SK-N-SH treated with all-trans-retinoic acid at 6 μM for 48 hours (cell line): ENCODE measurements around the gene ALDH6A1.

Source experiments
- ATAC-seq: fragments of 200-7000 bp; cut with Tn5 transposase; 3 replicates; pipeline ENCODE4 v1.9.1; 2020; ENCODE audit warnings: mild to moderate bottlenecking, moderate library complexity
- ARNTL ChIP-seq: fragments of 450-650 bp; formaldehyde crosslinking; IDR thresholded peaks from 2 replicates; pipeline ENCODE4 v1.5.0; 2020; ENCODE audit warnings: low read depth, mild to moderate bottlenecking, moderate library complexity, borderline replicate concordance
- BACH2 ChIP-seq: fragments of 250-450 bp; sonication (Bioruptor Pico); IDR thresholded peaks from 2 replicates; pipeline ENCODE4 v1.9.0; 2021; ENCODE audit warnings: mild to moderate bottlenecking, borderline replicate concordance
- CREB5 ChIP-seq: fragments of 250-450 bp; sonication (Bioruptor Pico); IDR thresholded peaks from 2 replicates; pipeline ENCODE4 v1.5.1; 2020; ENCODE audit warnings: low read depth, mild to moderate bottlenecking, moderate library complexity
- CSDC2 ChIP-seq: fragments of 250-450 bp; sonication (Bioruptor Pico); IDR thresholded peaks from 2 replicates; pipeline ENCODE4 v1.5.0; 2020; ENCODE audit warnings: mild to moderate bottlenecking, moderate library complexity
- CSRNP3 ChIP-seq: fragments of 250-450 bp; sonication (Bioruptor Pico); IDR thresholded peaks from 2 replicates; pipeline ENCODE4 v1.5.1; 2021; ENCODE audit warnings: mild to moderate bottlenecking, moderate library complexity
- ESRRG ChIP-seq: fragments of 250-450 bp; sonication (Bioruptor Pico); IDR thresholded peaks from 2 replicates; pipeline ENCODE4 v1.6.1; 2021; ENCODE audit warnings: mild to moderate bottlenecking
- ISL1 ChIP-seq: fragments of 250-450 bp; sonication (Bioruptor Pico); IDR thresholded peaks from 2 replicates; pipeline ENCODE4 v2.1.2; 2022; ENCODE audit warnings: mild to moderate bottlenecking, moderate library complexity
- OSR1 ChIP-seq: fragments of 250-450 bp; sonication (Bioruptor Pico); IDR thresholded peaks from 2 replicates; pipeline ENCODE4 v1.8.0; 2022; ENCODE audit warnings: moderate library complexity, mild to moderate bottlenecking, inconsistent platforms
- PATZ1 ChIP-seq: fragments of 250-450 bp; sonication (Bioruptor Pico); IDR thresholded peaks from 2 replicates; pipeline ENCODE4 v1.8.0; 2020; ENCODE audit warnings: mild to moderate bottlenecking, moderate library complexity, borderline replicate concordance
- POU6F1 ChIP-seq: fragments of 250-450 bp; sonication (Bioruptor Pico); IDR thresholded peaks from 2 replicates; pipeline ENCODE4 v1.8.0; 2021; ENCODE audit warnings: low read depth, mild to moderate bottlenecking, moderate library complexity, borderline replicate concordance
- PPARA ChIP-seq: fragments of 250-450 bp; sonication (Bioruptor Pico); IDR thresholded peaks from 2 replicates; pipeline ENCODE4 v1.5.0; 2020; ENCODE audit warnings: mild to moderate bottlenecking, borderline replicate concordance
- RARB ChIP-seq: fragments of 250-450 bp; sonication (Bioruptor Pico); IDR thresholded peaks from 2 replicates; pipeline ENCODE4 v1.8.0; 2021; ENCODE audit warnings: mild to moderate bottlenecking, moderate library complexity
- SNAI2 ChIP-seq: fragments of 250-450 bp; sonication (Bioruptor Pico); IDR thresholded peaks from 2 replicates; pipeline ENCODE4 v1.5.0; 2020; ENCODE audit warnings: mild to moderate bottlenecking, moderate library complexity
- TCF4 ChIP-seq: fragments of 250-450 bp; sonication (Bioruptor Pico); IDR thresholded peaks from 2 replicates; pipeline ENCODE4 v1.8.0; 2021; ENCODE audit warnings: mild to moderate bottlenecking, moderate library complexity, borderline replicate concordance
- TSHZ2 ChIP-seq: fragments of 250-450 bp; sonication (Bioruptor Pico); IDR thresholded peaks from 2 replicates; pipeline ENCODE4 v1.5.0; 2020; ENCODE audit warnings: mild to moderate bottlenecking, moderate library complexity
- ZC3H10 ChIP-seq: fragments of 250-450 bp; sonication (Bioruptor Pico); IDR thresholded peaks from 2 replicates; pipeline ENCODE4 v1.5.1; 2021; ENCODE audit warnings: mild to moderate bottlenecking, moderate library complexity
- ZFP3 ChIP-seq: fragments of 250-450 bp; sonication (Bioruptor Pico); IDR thresholded peaks from 2 replicates; pipeline ENCODE4 v1.5.0; 2020; ENCODE audit warnings: mild to moderate bottlenecking, moderate library complexity
- ZFP30 ChIP-seq: fragments of 450-650 bp; formaldehyde crosslinking; IDR thresholded peaks from 2 replicates; pipeline ENCODE4 v1.5.0; 2022; ENCODE audit warnings: mild to moderate bottlenecking, moderate library complexity
- ZNF565 ChIP-seq: fragments of 450-650 bp; formaldehyde crosslinking; conservative IDR thresholded peaks from 2 replicates; pipeline ENCODE4 v1.5.0; 2020; ENCODE audit warnings: low read depth, mild to moderate bottlenecking, moderate library complexity

The ALDH6A1 gene

GRCh38 chr14:74042296-74042695, 42.0 kb downstream of the ALDH6A1 start:
- no peak for ATAC-seq
- no peak for TF ChIP-seq ZC3H10
- no peak for TF ChIP-seq RARB (CRISPR knock-in tag)
- no peak for TF ChIP-seq PATZ1 (CRISPR knock-in tag)
- TF ChIP-seq CSDC2 (CRISPR knock-in tag): no peak
- TF ChIP-seq ISL1 (CRISPR knock-in tag): no peak
- no peak for TF ChIP-seq SNAI2 (CRISPR knock-in tag)
- no peak for TF ChIP-seq CSRNP3 (CRISPR knock-in tag)
- TF ChIP-seq BACH2 (CRISPR knock-in tag): no peak
- TF ChIP-seq TCF4 (CRISPR knock-in tag): no peak
- TF ChIP-seq CREB5 (CRISPR knock-in tag): no peak
- no peak for TF ChIP-seq PPARA (CRISPR knock-in tag)
- no peak for TF ChIP-seq ESRRG (CRISPR knock-in tag)
- no peak for TF ChIP-seq ZFP30 (CRISPR knock-in tag)
- no peak for TF ChIP-seq ZNF565 (CRISPR knock-in tag)
- TF ChIP-seq ZFP3: no peak
- no peak for TF ChIP-seq OSR1 (CRISPR knock-in tag)

- peak; percentile 77 for ATAC-seq
Observed at GRCh38 chr14:74038020-74038859, 46.0 kb downstream of the ALDH6A1 start.

GRCh38 chr14:74035556-74035955, 48.7 kb downstream of the ALDH6A1 start:
- peak; percentile 61 for ATAC-seq
- no peak for TF ChIP-seq POU6F1 (CRISPR knock-in tag)
- TF ChIP-seq TSHZ2 (CRISPR knock-in tag): no peak
- no peak for TF ChIP-seq CREB5 (CRISPR knock-in tag)
- no peak for TF ChIP-seq SNAI2 (CRISPR knock-in tag)
- no peak for TF ChIP-seq CSDC2 (CRISPR knock-in tag)
- TF ChIP-seq ARNTL: no peak
- no peak for TF ChIP-seq PPARA (CRISPR knock-in tag)

More at GRCh38 chr14:74038020-74038859, 46.0 kb downstream of the ALDH6A1 start:
- no peak for TF ChIP-seq TCF4 (CRISPR knock-in tag)
- TF ChIP-seq ZC3H10: no peak
